ENCODE data around the gene GRIK4. TPM values are rescaled to one million over a fixed set of nuclear protein-coding genes. Genes with fewer than 3 reads are reported as not detected.

The GRIK4 gene
- total RNA-seq, 3 donors from 2014 or later, result 0.36 to 0.51 TPM; not detected in 1

- no peak for TF ChIP-seq CTCF (IDR thresholded peaks at IDR 0.05)
- ATAC-seq, result no peak
- no peaks in the 10 kb centered on the region for H3K36me3 ChIP-seq (ENCODE audit: low read depth)
- no peaks in the 10 kb centered on the region for H3K4me1 ChIP-seq (ENCODE audit: low read depth)
- intact Hi-C loops (cut with DNase I, micrococcal nuclease), result no loop called here
- H3K9me3 ChIP-seq, result no peaks in the 10 kb centered on the region
- H3K4me3 ChIP-seq, result no peak overlapping the region
- no peak for DNase-seq
These were observed 308.2 kb downstream of the GRIK4 start for GRCh38 chr11:120819437-120820365.

GRCh38 chr11:120823159-120823558 is 311.6 kb downstream of the GRIK4 start:
- DNase-seq (no peak), ATAC-seq (no peak)
- no peak overlapping the region for H3K4me3 ChIP-seq
- H3K36me3 ChIP-seq (ENCODE audit: low read depth), result no peaks in the 10 kb centered on the region
- no peaks in the 10 kb centered on the region for H3K4me1 ChIP-seq (ENCODE audit: low read depth)
- intact Hi-C loops (cut with DNase I, micrococcal nuclease), result no loop called here
- TF ChIP-seq CTCF (IDR thresholded peaks at IDR 0.05), result no peak
- no peaks in the 10 kb centered on the region for H3K9me3 ChIP-seq

- Histone ChIP-seq H3K9me3 (no peaks in the 10 kb centered on the region), H3K4me1 (ENCODE audit: low read depth) (no peaks in the 10 kb centered on the region), H3K36me3 (ENCODE audit: low read depth) (no peaks in the 10 kb centered on the region), H3K4me3 (no peak overlapping the region)
- intact Hi-C loops (cut with DNase I, micrococcal nuclease), result no loop called here
- no peak for DNase-seq
- no peak for ATAC-seq
- TF ChIP-seq CTCF (IDR thresholded peaks at IDR 0.05), result no peak
These were observed 312.7 kb downstream of the GRIK4 start for GRCh38 chr11:120824242-120824641.

GRCh38 chr11:120827198-120827597 is 315.6 kb downstream of the GRIK4 start:
- ATAC-seq (no peak), DNase-seq (no peak)
- Histone ChIP-seq H3K4me1 (ENCODE audit: low read depth) (no peaks in the 10 kb centered on the region), H3K9me3 (no peaks in the 10 kb centered on the region), H3K4me3 (no peak overlapping the region), H3K36me3 (ENCODE audit: low read depth) (no peaks in the 10 kb centered on the region)
- no peak for TF ChIP-seq CTCF (IDR thresholded peaks at IDR 0.05)
- intact Hi-C loops (cut with DNase I, micrococcal nuclease), result no loop called here

- Histone ChIP-seq H3K4me3 (no peak overlapping the region), H3K4me1 (ENCODE audit: low read depth) (no peaks in the 10 kb centered on the region), H3K9me3 (no peaks in the 10 kb centered on the region), H3K36me3 (ENCODE audit: low read depth) (no peaks in the 10 kb centered on the region)
- DNase-seq (no peak), ATAC-seq (no peak)
- no peak for TF ChIP-seq CTCF (IDR thresholded peaks at IDR 0.05)
- intact Hi-C loops (cut with DNase I, micrococcal nuclease), result no loop called here
These were observed 316.3 kb downstream of the GRIK4 start for GRCh38 chr11:120827820-120828219.

All from mucosa of descending colon (tissue), 3 donors.